NCI-H1417 (cell line): ENCODE data around the gene LCN15.
"Not testable (repeated sequence)": the region's sequence is repeated elsewhere in the genome, so short reads cannot be mapped to it uniquely, and the experiment has no call there.

Experiments used
- DNase-seq, 3 experiments: peaks; one replicate each; lab custom pipeline; 2025; lab: John Stamatoyannopoulos, UW

LCN15 gene

GRCh38 chr9:136755302-136756133 is 8.8 kb downstream of the LCN15 start:
- not testable (repeated sequence) for DNase-seq

- DNase-seq: no peak
Measured at GRCh38 chr9:136754626-136755301, 9.6 kb downstream of the LCN15 start.

- DNase-seq: peak in 2 of 3 experiments; percentile 61 to 84
Measured at GRCh38 chr9:136754059-136754572, 10.2 kb downstream of the LCN15 start.

GRCh38 chr9:136753371-136754058 is 10.8 kb downstream of the LCN15 start:
- no peak for DNase-seq

GRCh38 chr9:136751814-136752213 is 12.5 kb downstream of the LCN15 start:
- DNase-seq: no peak

GRCh38 chr9:136751244-136751643 is 13.1 kb downstream of the LCN15 start:
- no peak for DNase-seq

GRCh38 chr9:136750526-136750925 is 13.8 kb downstream of the LCN15 start:
- no peak for DNase-seq

GRCh38 chr9:136748666-136749611 is 15.4 kb downstream of the LCN15 start:
- no peak for DNase-seq

- DNase-seq: no peak
Measured at GRCh38 chr9:136748201-136748600, 16.1 kb downstream of the LCN15 start, which contains the start of gene LCN6. TSS of gene LCN6 (minus strand) at chr9:136748525. CDS start at chr9:136748483, 42 bp downstream.

- no peak for DNase-seq
Measured at GRCh38 chr9:136747161-136748060, 16.9 kb downstream of the LCN15 start.

GRCh38 chr9:136746621-136747020 is 17.7 kb downstream of the LCN15 start:
- no peak for DNase-seq

- no peak for DNase-seq
Measured at GRCh38 chr9:136746155-136746490, 18.2 kb downstream of the LCN15 start.

- no peak for DNase-seq
Measured at GRCh38 chr9:136745389-136746154, 18.7 kb downstream of the LCN15 start.

- DNase-seq: no peak
Measured at GRCh38 chr9:136744773-136745172, 19.5 kb downstream of the LCN15 start.

GRCh38 chr9:136743639-136744211 is 20.6 kb downstream of the LCN15 start:
- DNase-seq: no peak

- peak in 2 of 3 experiments; percentile 77 to 87 for DNase-seq
Measured at GRCh38 chr9:136742591-136743391, 21.5 kb downstream of the LCN15 start, which contains the start of gene LCN10. TSS of gene LCN10 (minus strand) at chr9:136742940. CDS start at chr9:136742903, 37 bp downstream.

- peak in 2 of 3 experiments; percentile 62 to 75 for DNase-seq
Measured at GRCh38 chr9:136741883-136742571, 22.3 kb downstream of the LCN15 start.
